ENCODE results near the gene NHERF1. TPM values are rescaled to one million over a fixed set of nuclear protein-coding genes. Genes with fewer than 3 reads are reported as not detected.

Gene NHERF1
- total and polyA plus RNA-seq, 2 donors (not counting 3 experiments of a cell fraction or from before 2014, with no cell fraction given), result 24.4 to 26.9 TPM

DNA sequence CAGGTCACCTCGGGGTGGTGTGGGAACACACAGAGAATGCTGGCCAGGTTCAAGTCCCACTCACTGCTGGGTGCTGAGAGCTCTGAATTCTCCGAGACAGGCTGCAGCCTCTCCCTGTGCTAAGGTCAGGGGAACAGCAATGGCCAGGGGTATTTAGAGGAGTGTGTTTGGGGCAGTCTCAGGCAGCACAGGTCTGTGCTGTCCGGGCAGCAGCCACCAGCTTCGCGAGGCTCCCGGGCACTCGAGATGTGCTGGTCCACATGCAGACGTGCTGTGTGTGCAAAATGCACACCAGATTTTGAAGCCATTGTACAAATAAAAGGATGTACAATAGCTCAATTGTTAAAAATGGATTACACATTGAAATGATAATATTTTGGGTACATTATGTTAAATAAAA, 7.1 kb downstream of the NHERF1 start:
- Histone ChIP-seq H3K27me3 (ENCODE audit: control insufficient read depth in 2 of 2, insufficient read depth in 2 of 2, low read length in 2 of 2) (no peaks in the 10 kb centered on the region), H3K4me1 (ENCODE audit: control insufficient read depth, extremely low read depth, insufficient read depth, low read length) (peaks cover 7% of the 10 kb centered on the region), H3K9me3 (replicated peaks; ENCODE audit: control insufficient read depth, insufficient read depth, low read length) (no peaks in the 10 kb centered on the region), H3K27ac (ENCODE audit: insufficient read depth, low read depth, low read length) (no peak overlapping the region), H2AFZ (ENCODE audit: low read depth, low read length) (no peak overlapping the region), H3K4me3 (replicated peaks in 1 of 3; ENCODE audit: insufficient read depth in 1 of 3, low read depth in 1 of 3, low read length in 3 of 3) (no peak overlapping the region), H3K9me1 (replicated peaks; ENCODE audit: control insufficient read depth, extremely low read depth, insufficient read depth, low read length) (no peaks in the 10 kb centered on the region), H3K36me3 (ENCODE audit: control insufficient read depth in 2 of 2, extremely low read depth in 1 of 2, insufficient read depth in 2 of 2, low read length in 2 of 2) (no peaks in the 10 kb centered on the region), H3K9ac (replicated peaks; ENCODE audit: extremely low read depth, insufficient read depth, low read length) (no peak overlapping the region), H4K20me1 (replicated peaks; ENCODE audit: control insufficient read depth, extremely low read depth, insufficient read depth, low read length) (no peaks in the 10 kb centered on the region), H3K4me2 (ENCODE audit: insufficient read depth, low read length) (no peak overlapping the region), H3K79me2 (ENCODE audit: control insufficient read depth, insufficient read depth, low read length) (no peaks in the 10 kb centered on the region)
- FAIRE-seq, result no peak
- no TSS peak for BruUV-seq (replicated peaks)
- DNase-seq (ENCODE audit: low read depth, low spot score), result no peak
- dilution Hi-C loops (cut with MboI; ENCODE audit: extremely low pct_ligation_motif_present, low sequenced_read_pairs) (no loop called here), intact Hi-C loops (cut with micrococcal nuclease) (no loop called here)
- POLR2A ChIA-PET, result no interaction called here
- CTCF ChIA-PET, result interaction anchor here (1.1 to 2.4 kb wide), 3 partner anchors 11 to 24 kb away, joined by 4 to 8 read pairs (median 4); no protein-coding TSS in a partner anchor
- TF ChIP-seq GATA2 (IDR thresholded peaks at IDR 0.05; ENCODE audit: insufficient read depth, insufficient read length, low read depth, low read length) (no peak), JUN (IDR thresholded peaks at IDR 0.05; ENCODE audit: borderline replicate concordance, insufficient read depth, insufficient read length, low read depth) (no peak), MYC (IDR thresholded peaks at IDR 0.05; ENCODE audit: low read depth, low read length) (no peak), FOS (IDR thresholded peaks at IDR 0.05; ENCODE audit: borderline replicate concordance, insufficient read depth, low read length) (no peak), POLR2A (IDR thresholded peaks at IDR 0.05; ENCODE audit: low read depth, low read length) (no peak), POLR2AphosphoS5 (IDR thresholded peaks at IDR 0.05; ENCODE audit: insufficient read depth, low read depth, low read length) (no peak), EZH2 (IDR thresholded peaks at IDR 0.05; ENCODE audit: borderline replicate concordance, low read depth, low read length, severe bottlenecking) (no peak)
- TF ChIP-seq, protein P1, sequence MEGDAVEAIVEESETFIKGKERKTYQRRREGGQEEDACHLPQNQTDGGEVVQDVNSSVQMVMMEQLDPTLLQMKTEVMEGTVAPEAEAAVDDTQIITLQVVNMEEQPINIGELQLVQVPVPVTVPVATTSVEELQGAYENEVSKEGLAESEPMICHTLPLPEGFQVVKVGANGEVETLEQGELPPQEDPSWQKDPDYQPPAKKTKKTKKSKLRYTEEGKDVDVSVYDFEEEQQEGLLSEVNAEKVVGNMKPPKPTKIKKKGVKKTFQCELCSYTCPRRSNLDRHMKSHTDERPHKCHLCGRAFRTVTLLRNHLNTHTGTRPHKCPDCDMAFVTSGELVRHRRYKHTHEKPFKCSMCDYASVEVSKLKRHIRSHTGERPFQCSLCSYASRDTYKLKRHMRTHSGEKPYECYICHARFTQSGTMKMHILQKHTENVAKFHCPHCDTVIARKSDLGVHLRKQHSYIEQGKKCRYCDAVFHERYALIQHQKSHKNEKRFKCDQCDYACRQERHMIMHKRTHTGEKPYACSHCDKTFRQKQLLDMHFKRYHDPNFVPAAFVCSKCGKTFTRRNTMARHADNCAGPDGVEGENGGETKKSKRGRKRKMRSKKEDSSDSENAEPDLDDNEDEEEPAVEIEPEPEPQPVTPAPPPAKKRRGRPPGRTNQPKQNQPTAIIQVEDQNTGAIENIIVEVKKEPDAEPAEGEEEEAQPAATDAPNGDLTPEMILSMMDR (IDR thresholded peaks at IDR 0.05; ENCODE audit: extremely low read depth in 1 of 2, insufficient read depth in 1 of 2, low read depth in 1 of 2, low read length in 2 of 2), result no peak
- TF ChIP-seq, protein P2, sequence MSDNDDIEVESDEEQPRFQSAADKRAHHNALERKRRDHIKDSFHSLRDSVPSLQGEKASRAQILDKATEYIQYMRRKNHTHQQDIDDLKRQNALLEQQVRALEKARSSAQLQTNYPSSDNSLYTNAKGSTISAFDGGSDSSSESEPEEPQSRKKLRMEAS (IDR thresholded peaks at IDR 0.05; ENCODE audit: insufficient read depth, insufficient read length), result no peak
